Kidney (tissue), 14 donors: ENCODE data around the gene EHMT2. TPM values are rescaled to one million over a fixed set of nuclear protein-coding genes. Genes with fewer than 3 reads are reported as not detected.
"Not testable (repeated sequence)": the region's sequence is repeated elsewhere in the genome, so short reads cannot be mapped to it uniquely, and the experiment has no call there.

Source experiments
- DNase-seq, 5 donors: peaks; one replicate each; pipeline ENCODE4 v3.0.0-alpha.2; 2013 to 2020
- FAIRE-seq: peaks from 2 replicates; lab custom pipeline; 2012; peaks lifted over from hg19 to GRCh38; lab: Jason Lieb, UNC
- H3K27ac ChIP-seq, 2 donors: one replicate each; pipeline ENCODE4 v1.7.0; 2013; ENCODE audit warnings: low read depth in 2 of 2, low read length in 2 of 2, inconsistent platforms in 1 of 2
- H3K27me3 ChIP-seq: one replicate; pipeline ENCODE4 v1.7.1; 2013; ENCODE audit warnings: low read length, inconsistent platforms; ENCODE audit not compliant: control insufficient read depth, insufficient read depth
- H3K36me3 ChIP-seq, 3 donors: one replicate each; pipeline versions ENCODE4 v1.7.0 to v1.7.1; 2013; ENCODE audit warnings: low read length in 3 of 3, control low read depth in 1 of 3, inconsistent platforms in 1 of 3; ENCODE audit not compliant: insufficient read depth in 3 of 3, control insufficient read depth in 2 of 3
- H3K4me1 ChIP-seq, 3 donors: one replicate each; pipeline versions ENCODE4 v1.7.0 to v1.7.1; 2013; ENCODE audit warnings: low read length in 3 of 3, inconsistent platforms in 1 of 3, low read depth in 1 of 3; ENCODE audit not compliant: control insufficient read depth in 2 of 3, insufficient read depth in 2 of 3
- H3K4me3 ChIP-seq, 3 donors: one replicate each; pipeline versions ENCODE4 v1.7.0 to v1.8.1; 2013; ENCODE audit warnings: low read length in 3 of 3, control low read depth in 1 of 3, inconsistent platforms in 1 of 3
- H3K9ac ChIP-seq, 3 donors: one replicate each; pipeline versions ENCODE4 v1.7.0 to v1.7.1; 2013; ENCODE audit warnings: low read length in 3 of 3, control low read depth in 1 of 3, inconsistent platforms in 1 of 3
- H3K9me3 ChIP-seq, 3 donors: one replicate each; pipeline versions ENCODE4 v1.7.0 to v1.7.1; 2013; ENCODE audit warnings: low read length in 3 of 3, control low read depth in 1 of 3, inconsistent platforms in 1 of 3; ENCODE audit not compliant: control insufficient read depth in 2 of 3, insufficient read depth in 1 of 3
- intact Hi-C: fragments of 100-400 bp; cut with DNase I; formaldehyde crosslinking; loops from one replicate; pipeline ENCODE4 v1.11.1; 2022
- polyA plus RNA-seq: library from polyadenylated mRNA; stranded (reverse); fragments of 350-450 nt; fragmentation: Illumina TruSeq; extraction: RNeasy Lipid Tissue Mini Kit (QIAGEN cat#74804); gene quantifications from one replicate; pipeline ENCODE4 v1.2.3, GENCODE V29; 2014; ENCODE audit warnings: low read depth, low replicate concordance; ENCODE audit not compliant: insufficient read depth
- total RNA-seq: library from RNA; stranded (reverse); fragmentation: NEBNext Ultra II Directional; extraction: Animal tissue kit (Norgen Biotek cat#: 25700); gene quantifications from one replicate; pipeline ENCODE4 v1.2.1, GENCODE V29; 2021
- TF ChIP-seq, protein P1 (sequence below): IDR thresholded peaks from 3 replicates; pipeline ENCODE4 v1.5.1; 2012; ENCODE audit warnings: mild to moderate bottlenecking, moderate library complexity, borderline replicate concordance; ENCODE audit not compliant: insufficient read depth; ENCODE audit errors: extremely low read depth
- donor health status: control.
- donor health status: control.
- donor health status: control.
- donor health status: control.
- donor health status: control.
- donor health status: DM: yes; HTN: yes; CAD: no.
- donor health status: Normal renal cell carcinoma (clear cell type).

EHMT2 gene
- total and polyA plus RNA-seq, 2 donors from 2014 or later: 35.3 to 40.5 TPM

DNA sequence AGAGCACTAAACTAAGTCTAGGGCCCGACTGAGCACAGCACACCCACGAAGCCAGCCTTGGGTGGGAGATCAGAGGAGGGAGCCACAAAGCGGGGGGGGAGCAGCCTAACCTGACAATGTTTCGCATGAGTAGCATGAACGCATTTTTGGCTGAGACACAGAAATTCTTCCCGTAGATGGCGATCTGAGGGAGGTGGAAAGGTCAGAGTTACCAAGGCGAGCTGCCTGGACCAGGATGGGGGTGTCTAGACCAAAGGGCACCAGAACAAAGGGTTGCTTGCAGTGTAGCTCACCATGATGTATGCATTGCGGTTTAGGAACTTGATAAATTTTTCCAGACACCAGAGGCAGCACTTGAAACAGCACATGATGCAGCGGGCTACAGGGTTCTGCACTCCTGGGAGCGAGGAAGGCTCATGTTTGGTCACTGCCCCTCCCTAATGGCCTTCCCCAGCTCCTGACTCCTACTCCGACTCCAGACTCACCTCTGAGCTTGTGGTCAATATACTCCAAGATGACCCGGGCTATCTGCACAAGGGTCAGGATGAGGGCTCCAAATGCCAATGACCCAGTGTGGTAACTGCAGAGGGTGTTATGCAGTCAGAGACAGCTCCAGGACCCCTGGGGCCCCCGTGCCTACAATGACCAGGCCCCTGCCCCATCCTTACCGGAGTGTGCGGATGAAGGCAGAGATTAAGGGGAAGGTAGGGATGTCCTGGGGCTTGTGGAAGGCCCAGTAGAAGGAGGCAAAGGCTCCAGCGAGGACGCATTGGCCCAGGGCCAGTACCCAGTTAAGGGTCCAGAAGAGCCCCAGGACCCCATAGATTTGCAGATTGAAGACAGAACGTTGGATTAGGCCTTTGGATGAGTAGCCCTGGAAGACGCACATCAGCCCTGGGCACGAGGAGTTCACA, 32.0 kb downstream of the EHMT2 start:
- Histone ChIP-seq H3K36me3 (peaks cover 0 to 7% (median 0%) of the 10 kb centered on the region in 3 donors), H3K4me1 (peaks cover 0 to 20% (median 10%) of the 10 kb centered on the region in 3 donors), H3K9ac (no peak overlapping the region), H3K27ac (peak overlapping the region; percentile 43 to 48), H3K9me3 (no peaks in the 10 kb centered on the region), H3K27me3 (no peaks in the 10 kb centered on the region), H3K4me3 (no peak overlapping the region)
- intact Hi-C loops: no loop called here
- FAIRE-seq (no peak), DNase-seq (peak in 3 of 5 donors; percentile 36 to 65 (median 46))
- TF ChIP-seq, protein P1, sequence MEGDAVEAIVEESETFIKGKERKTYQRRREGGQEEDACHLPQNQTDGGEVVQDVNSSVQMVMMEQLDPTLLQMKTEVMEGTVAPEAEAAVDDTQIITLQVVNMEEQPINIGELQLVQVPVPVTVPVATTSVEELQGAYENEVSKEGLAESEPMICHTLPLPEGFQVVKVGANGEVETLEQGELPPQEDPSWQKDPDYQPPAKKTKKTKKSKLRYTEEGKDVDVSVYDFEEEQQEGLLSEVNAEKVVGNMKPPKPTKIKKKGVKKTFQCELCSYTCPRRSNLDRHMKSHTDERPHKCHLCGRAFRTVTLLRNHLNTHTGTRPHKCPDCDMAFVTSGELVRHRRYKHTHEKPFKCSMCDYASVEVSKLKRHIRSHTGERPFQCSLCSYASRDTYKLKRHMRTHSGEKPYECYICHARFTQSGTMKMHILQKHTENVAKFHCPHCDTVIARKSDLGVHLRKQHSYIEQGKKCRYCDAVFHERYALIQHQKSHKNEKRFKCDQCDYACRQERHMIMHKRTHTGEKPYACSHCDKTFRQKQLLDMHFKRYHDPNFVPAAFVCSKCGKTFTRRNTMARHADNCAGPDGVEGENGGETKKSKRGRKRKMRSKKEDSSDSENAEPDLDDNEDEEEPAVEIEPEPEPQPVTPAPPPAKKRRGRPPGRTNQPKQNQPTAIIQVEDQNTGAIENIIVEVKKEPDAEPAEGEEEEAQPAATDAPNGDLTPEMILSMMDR: no peak

DNA sequence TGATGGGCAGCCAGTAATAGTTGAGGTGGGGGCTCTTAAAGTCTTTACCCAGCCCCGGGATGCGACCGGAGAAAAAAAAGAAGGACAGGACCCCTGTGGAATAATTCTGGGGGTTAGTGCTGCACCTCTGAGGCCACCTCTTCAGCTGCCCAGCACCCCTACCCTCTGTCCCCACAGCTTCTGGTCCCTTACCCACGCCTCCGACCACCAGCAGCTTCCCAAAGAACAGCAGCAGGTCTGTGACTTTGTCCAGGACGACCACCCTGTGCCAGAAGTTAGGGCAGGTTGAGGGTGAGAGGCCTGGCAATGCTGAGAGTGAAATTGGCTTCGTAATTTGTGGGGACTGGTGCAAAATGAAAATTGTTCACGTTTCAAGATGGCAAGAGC, 32.7 kb downstream of the EHMT2 start:
- no peak overlapping the region for H3K27ac ChIP-seq
- no peak overlapping the region for H3K9ac ChIP-seq
- peaks cover 0 to 12% (median 6%) of the 10 kb centered on the region in 3 donors for H3K36me3 ChIP-seq
- H3K4me1 ChIP-seq: peaks cover 0 to 18% (median 10%) of the 10 kb centered on the region in 3 donors
- peak in 1 of 5 donors; percentile 39 for DNase-seq
- no peaks in the 10 kb centered on the region for H3K9me3 ChIP-seq
- FAIRE-seq: no peak
- intact Hi-C loops: no loop called here
- TF ChIP-seq, protein P1: no peak
- H3K4me3 ChIP-seq: no peak overlapping the region
- H3K27me3 ChIP-seq: no peaks in the 10 kb centered on the region

DNA sequence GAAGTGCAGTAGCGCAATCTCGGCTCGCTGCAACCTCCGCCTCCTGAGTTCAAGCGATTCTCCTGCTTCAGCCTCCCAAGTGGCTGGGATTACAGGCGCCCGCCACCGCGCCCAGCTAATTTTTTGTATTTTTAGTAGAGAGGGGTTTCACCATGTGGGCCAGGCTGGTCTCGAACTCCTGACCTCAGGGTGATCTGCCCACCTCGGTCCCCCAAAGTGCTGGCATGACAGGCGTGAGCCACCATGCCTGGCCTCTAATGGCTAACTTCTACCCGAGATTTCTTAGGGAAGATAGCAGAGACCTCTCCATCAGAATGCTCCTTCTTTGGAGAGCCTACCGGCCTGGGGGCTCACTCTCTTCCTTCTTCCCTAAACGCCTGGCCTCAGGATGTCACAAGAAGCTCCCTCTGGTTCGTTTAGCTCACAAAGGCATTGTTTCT, 33.4 kb downstream of the EHMT2 start:
- H3K9me3 ChIP-seq, DNase-seq, H3K9ac ChIP-seq, H3K27ac ChIP-seq, FAIRE-seq, intact Hi-C loops, H3K27me3 ChIP-seq: not testable (repeated sequence)
- peaks cover 0 to 15% (median 12%) of the 10 kb centered on the region in 3 donors for H3K36me3 ChIP-seq
- peak overlapping the region; percentile 55 to 98 (median 63) for H3K4me3 ChIP-seq
- H3K4me1 ChIP-seq: peaks cover 0 to 18% (median 10%) of the 10 kb centered on the region in 3 donors
